RWPE1 (cell line): ENCODE data around the gene FRAT2.

ENCODE experiments used
- CTCF ChIA-PET: fragments of 350-600 bp; sonication (Branson Sonifier 250); formaldehyde crosslinking; extraction: SDS; loops from one replicate; lab custom pipeline; 2021; lab: Yijun Ruan, JAX
- POLR2A ChIA-PET: fragments of 400-600 bp; formaldehyde crosslinking; extraction: SDS; loops from one replicate; lab custom pipeline; 2020; ENCODE audit warnings: antibody characterized with exemption; ENCODE audit not compliant: low non-redundant PET; lab: Yijun Ruan, JAX
- DNase-seq: peaks from one replicate; pipeline ENCODE4 v3.0.0; 2012; ENCODE audit warnings: low spot score
- H3K27ac ChIP-seq: fragments of 450-650 bp; 2 replicates; pipeline ENCODE4 v1.5.1; 2017
- TF ChIP-seq, protein P1 (sequence below): fragments of 450-650 bp; conservative IDR thresholded peaks from 2 replicates; pipeline ENCODE4 v1.5.1; 2017; ENCODE audit warnings: low read depth, mild to moderate bottlenecking

The FRAT2 gene

GRCh38 chr10:97378933-97379921 lies 44.7 kb upstream of the FRAT2 start:
- DNase-seq: no peak
- POLR2A ChIA-PET: no interaction called here
- H3K27ac ChIP-seq: peak overlapping the region; percentile 30
- TF ChIP-seq, protein P1, sequence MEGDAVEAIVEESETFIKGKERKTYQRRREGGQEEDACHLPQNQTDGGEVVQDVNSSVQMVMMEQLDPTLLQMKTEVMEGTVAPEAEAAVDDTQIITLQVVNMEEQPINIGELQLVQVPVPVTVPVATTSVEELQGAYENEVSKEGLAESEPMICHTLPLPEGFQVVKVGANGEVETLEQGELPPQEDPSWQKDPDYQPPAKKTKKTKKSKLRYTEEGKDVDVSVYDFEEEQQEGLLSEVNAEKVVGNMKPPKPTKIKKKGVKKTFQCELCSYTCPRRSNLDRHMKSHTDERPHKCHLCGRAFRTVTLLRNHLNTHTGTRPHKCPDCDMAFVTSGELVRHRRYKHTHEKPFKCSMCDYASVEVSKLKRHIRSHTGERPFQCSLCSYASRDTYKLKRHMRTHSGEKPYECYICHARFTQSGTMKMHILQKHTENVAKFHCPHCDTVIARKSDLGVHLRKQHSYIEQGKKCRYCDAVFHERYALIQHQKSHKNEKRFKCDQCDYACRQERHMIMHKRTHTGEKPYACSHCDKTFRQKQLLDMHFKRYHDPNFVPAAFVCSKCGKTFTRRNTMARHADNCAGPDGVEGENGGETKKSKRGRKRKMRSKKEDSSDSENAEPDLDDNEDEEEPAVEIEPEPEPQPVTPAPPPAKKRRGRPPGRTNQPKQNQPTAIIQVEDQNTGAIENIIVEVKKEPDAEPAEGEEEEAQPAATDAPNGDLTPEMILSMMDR: no peak
- CTCF ChIA-PET: interaction anchor here (0.6 kb wide), 1 partner anchor 10 kb away, joined by 3 read pairs; no protein-coding TSS in a partner anchor

GRCh38 chr10:97376413-97376812 lies 41.9 kb upstream of the FRAT2 start:
- DNase-seq: no peak
- CTCF ChIA-PET: interaction anchor here (0.6 kb wide), 1 partner anchor 915 kb away, joined by 3 read pairs; no protein-coding TSS in a partner anchor
- POLR2A ChIA-PET: no interaction called here

DNA sequence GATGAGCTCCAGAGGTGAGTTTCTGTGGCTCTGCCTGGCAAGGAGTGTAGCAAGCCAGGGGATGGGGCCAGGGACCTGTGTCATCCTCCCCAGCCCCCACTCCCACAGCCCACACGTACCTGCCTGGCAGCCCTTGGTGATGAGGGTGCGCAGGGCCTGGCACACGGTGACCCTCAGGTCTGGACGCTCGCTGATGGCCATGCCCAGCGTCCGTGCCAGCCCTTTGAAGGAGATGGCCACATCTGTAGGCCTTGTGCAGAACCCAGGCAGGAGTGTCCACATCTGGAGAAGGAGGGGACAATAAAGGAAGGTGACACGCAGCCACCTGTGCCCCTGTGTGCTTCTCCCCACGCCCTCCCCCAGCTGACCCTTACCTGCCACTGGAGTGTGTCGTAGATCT lies 38.9 kb upstream of the FRAT2 start:
- POLR2A ChIA-PET: no interaction called here
- CTCF ChIA-PET: interaction anchor here (1.9 kb wide), 1 partner anchor 18 kb away, joined by 6 read pairs; no protein-coding TSS in a partner anchor
- TF ChIP-seq, protein P1: no peak
- no peak for DNase-seq
- no peak overlapping the region; the same call in 1 of the 2 replicates for H3K27ac ChIP-seq

More at GRCh38 chr10:97376413-97376812, 41.9 kb upstream of the FRAT2 start:
- TF ChIP-seq, protein P1: no peak
- H3K27ac ChIP-seq: no peak overlapping the region

DNA sequence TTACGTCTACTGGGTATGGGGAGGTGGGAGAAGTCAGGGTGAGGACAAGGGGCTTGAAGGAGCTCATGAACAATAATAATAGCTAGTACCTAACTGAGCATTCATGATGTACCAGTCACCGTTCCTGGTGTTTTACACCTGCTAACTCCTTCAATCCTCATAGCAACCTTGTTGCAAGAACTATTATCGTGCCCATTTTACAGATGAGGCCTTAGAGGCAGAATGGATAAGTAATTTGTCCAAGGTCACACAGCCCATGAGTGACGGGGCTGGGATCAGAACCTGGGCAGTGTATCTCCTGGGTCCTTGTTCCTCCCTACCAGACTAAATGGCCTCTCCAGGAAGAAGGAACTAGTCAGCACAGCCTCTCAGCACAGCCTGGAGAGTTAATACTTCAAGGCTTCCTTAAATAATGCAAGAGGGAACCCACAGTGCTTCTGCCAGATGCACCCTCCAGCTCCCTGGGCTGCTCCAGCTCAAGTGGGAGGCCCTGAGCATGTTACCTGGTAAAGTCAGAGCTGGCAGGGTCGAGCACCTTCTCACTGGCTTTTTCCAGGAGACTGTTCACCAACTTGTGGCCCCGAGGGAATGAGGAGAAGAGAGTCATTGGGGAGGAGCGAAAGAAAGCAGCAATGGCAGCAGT lies 37.8 kb upstream of the FRAT2 start:
- no peak for DNase-seq
- ChIA-PET CTCF (interaction anchor here (1.9 kb wide), 1 partner anchor 16 kb away, joined by 6 read pairs; no protein-coding TSS in a partner anchor), POLR2A (no interaction called here)
- TF ChIP-seq, protein P1: no peak
- H3K27ac ChIP-seq: no peak overlapping the region; the same call in 1 of the 2 replicates

DNA sequence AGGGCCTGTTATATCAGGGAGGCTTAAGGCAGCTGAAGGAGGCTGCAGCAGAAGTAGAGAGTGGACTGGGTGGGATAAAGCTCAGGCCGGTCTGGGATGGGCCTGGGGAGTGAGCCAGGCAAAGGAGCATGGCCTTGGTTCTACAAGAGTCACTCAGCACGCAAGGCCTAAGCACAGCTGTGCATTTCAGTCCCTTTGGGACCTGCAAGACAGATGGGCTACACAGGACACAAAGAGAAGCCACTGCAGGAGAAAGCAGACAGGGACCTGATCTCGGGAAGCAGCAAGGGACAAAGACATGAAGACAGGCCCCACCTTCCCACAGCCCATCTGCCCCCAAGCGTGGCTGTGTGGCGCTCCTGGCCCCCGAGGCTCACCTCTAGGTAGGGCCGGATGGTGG lies 37.2 kb upstream of the FRAT2 start:
- no peak overlapping the region for H3K27ac ChIP-seq
- POLR2A ChIA-PET: no interaction called here
- CTCF ChIA-PET: interaction anchor here (1.9 kb wide), 1 partner anchor 16 kb away, joined by 6 read pairs; no protein-coding TSS in a partner anchor
- TF ChIP-seq, protein P1: no peak
- DNase-seq: no peak

GRCh38 chr10:97367126-97367649 lies 32.7 kb upstream of the FRAT2 start:
- H3K27ac ChIP-seq: peak overlapping the region; percentile 16; the same call in 1 of the 2 replicates

More at GRCh38 chr10:97367126-97367649, 32.7 kb upstream of the FRAT2 start:
- ChIA-PET CTCF (no interaction called here), POLR2A (no interaction called here)
- DNase-seq: no peak
- TF ChIP-seq, protein P1: no peak
